ENCODE data around the gene DDX39B. TPM values are rescaled to one million over a fixed set of nuclear protein-coding genes. Genes with fewer than 3 reads are reported as not detected.

DDX39B gene
- total and polyA plus RNA-seq, 2 donors (not counting 3 experiments of a cell fraction or from before 2014, with no cell fraction given), result 453 to 766 TPM

GRCh38 chr6:31544676-31545075 is 2.9 kb upstream of the DDX39B start:
- CTCF ChIA-PET, result interaction anchor here (31.0 kb wide), 1 partner anchor 44 kb away, joined by 1517 read pairs; the partner anchor contains the start of genes LST1, LTB, NCR3 and TNF
- BruUV-seq (replicated peaks), result no TSS peak
- no peaks in the 10 kb centered on the region for H3K9me3 ChIP-seq (replicated peaks; ENCODE audit: control insufficient read depth, insufficient read depth, low read length)
- H3K27ac ChIP-seq (ENCODE audit: insufficient read depth, low read depth, low read length), result no peak overlapping the region
- peaks cover 4 to 6% of the 10 kb centered on the region in 2 experiments for H3K36me3 ChIP-seq (ENCODE audit: control insufficient read depth in 2 of 2, extremely low read depth in 1 of 2, insufficient read depth in 2 of 2, low read length in 2 of 2)
- no peak overlapping the region for H3K9ac ChIP-seq (replicated peaks; ENCODE audit: extremely low read depth, insufficient read depth, low read length)
- H3K9me1 ChIP-seq (replicated peaks; ENCODE audit: control insufficient read depth, extremely low read depth, insufficient read depth, low read length), result no peaks in the 10 kb centered on the region
- dilution Hi-C loops (cut with MboI; ENCODE audit: extremely low pct_ligation_motif_present, low sequenced_read_pairs), result no loop called here
- no peak overlapping the region for H3K4me3 ChIP-seq (replicated peaks in 1 of 3; ENCODE audit: insufficient read depth in 1 of 3, low read depth in 1 of 3, low read length in 3 of 3)
- peaks cover 3% of the 10 kb centered on the region for H4K20me1 ChIP-seq (replicated peaks; ENCODE audit: control insufficient read depth, extremely low read depth, insufficient read depth, low read length)
- peaks cover 29% of the 10 kb centered on the region for H3K79me2 ChIP-seq (ENCODE audit: control insufficient read depth, insufficient read depth, low read length)
- TF ChIP-seq GATA2 (IDR thresholded peaks at IDR 0.05; ENCODE audit: insufficient read depth, insufficient read length, low read depth, low read length) (no peak), POLR2A (IDR thresholded peaks at IDR 0.05; ENCODE audit: low read depth, low read length) (no peak), MAX (IDR thresholded peaks at IDR 0.05; ENCODE audit: insufficient read depth, insufficient read length) (no peak), POLR2AphosphoS5 (IDR thresholded peaks at IDR 0.05; ENCODE audit: insufficient read depth, low read depth, low read length) (no peak), EZH2 (IDR thresholded peaks at IDR 0.05; ENCODE audit: borderline replicate concordance, low read depth, low read length, severe bottlenecking) (no peak), FOS (IDR thresholded peaks at IDR 0.05; ENCODE audit: borderline replicate concordance, insufficient read depth, low read length) (no peak), CTCF (IDR thresholded peaks at IDR 0.05; ENCODE audit: extremely low read depth in 1 of 2, insufficient read depth in 1 of 2, low read depth in 1 of 2, low read length in 2 of 2) (no peak), JUN (IDR thresholded peaks at IDR 0.05; ENCODE audit: borderline replicate concordance, insufficient read depth, insufficient read length, low read depth) (no peak), MYC (IDR thresholded peaks at IDR 0.05; ENCODE audit: low read depth, low read length) (no peak)
- DNase-seq (ENCODE audit: low read depth, low spot score), result no peak
- peaks cover 28% of the 10 kb centered on the region for H3K4me1 ChIP-seq (ENCODE audit: control insufficient read depth, extremely low read depth, insufficient read depth, low read length)
- intact Hi-C loops (cut with micrococcal nuclease), result loop anchor here (5.0 to 10.0 kb wide), 3 partner anchors 142 to 228 kb away; partner anchors contain the start of genes CLIC1 and MICA
- H3K4me2 ChIP-seq (ENCODE audit: insufficient read depth, low read length), result no peak overlapping the region
- H2AFZ ChIP-seq (ENCODE audit: low read depth, low read length), result no peak overlapping the region
- no peaks in the 10 kb centered on the region for H3K27me3 ChIP-seq (ENCODE audit: control insufficient read depth in 2 of 2, insufficient read depth in 2 of 2, low read length in 2 of 2)
- POLR2A ChIA-PET, result no interaction called here
- no peak for FAIRE-seq

All from endothelial cell of umbilical vein (primary cell).